Activated CD8-positive, alpha-beta memory T cell treated with anti-CD3 and anti-CD28 coated beads for 24 hours (primary cell): Measurements from ENCODE around the gene SKA2.
A peak's percentile ranks its signal among the peaks of the same experiment; 100 is the strongest.
"Not testable (repeated sequence)": the region's sequence is repeated elsewhere in the genome, so short reads cannot be mapped to it uniquely, and the experiment has no call there.

ENCODE experiments used
- DNase-seq: peaks from one replicate; pipeline ENCODE4 v3.0.0-alpha.2; 2020

SKA2 gene, protein sequence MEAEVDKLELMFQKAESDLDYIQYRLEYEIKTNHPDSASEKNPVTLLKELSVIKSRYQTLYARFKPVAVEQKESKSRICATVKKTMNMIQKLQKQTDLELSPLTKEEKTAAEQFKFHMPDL

DNA sequence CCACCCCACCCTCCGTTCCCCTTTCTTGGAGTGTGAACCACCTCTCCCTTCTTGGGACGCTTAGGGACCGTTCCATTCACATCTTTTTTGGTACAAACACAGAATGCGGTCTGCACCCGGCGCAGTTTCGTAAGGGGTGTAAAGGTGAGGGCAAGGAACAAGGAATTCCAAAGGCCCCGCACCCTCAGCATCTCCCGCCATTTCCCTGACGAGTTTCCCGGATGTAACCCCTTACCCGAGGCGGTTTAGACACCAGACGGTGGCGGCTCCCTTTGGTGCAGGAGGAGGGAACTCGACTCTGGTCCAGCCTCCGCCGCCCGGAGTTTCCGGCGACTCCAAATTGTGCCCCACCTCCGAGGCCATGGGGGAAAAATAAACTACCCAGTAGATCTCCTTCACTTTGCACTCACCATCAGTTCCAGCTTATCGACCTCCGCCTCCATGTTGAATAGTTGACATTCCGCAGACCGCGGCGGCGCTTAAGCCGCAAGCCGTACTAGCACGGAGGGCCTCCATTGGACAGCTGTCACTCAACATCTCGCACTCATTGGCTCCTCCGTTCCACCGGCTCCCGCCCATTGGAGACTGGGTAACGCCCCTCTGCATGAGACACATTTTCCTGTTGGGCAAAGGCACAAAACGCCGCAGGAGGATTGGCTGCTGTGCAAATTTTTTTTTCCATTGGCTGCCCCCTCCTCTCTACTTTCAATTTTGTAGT, at the start of gene SKA2:
Gene SKA2 (minus strand): TSS at position 466 of the 718 bp plus-strand sequence. CDS start 23 bp downstream, at position 443.
- peak; percentile 96 for DNase-seq

GRCh38 chr17:59202320-59202719, 47.3 kb upstream of the SKA2 start:
- no peak for DNase-seq

GRCh38 chr17:59199398-59199797, 44.4 kb upstream of the SKA2 start:
- DNase-seq = no peak

DNA sequence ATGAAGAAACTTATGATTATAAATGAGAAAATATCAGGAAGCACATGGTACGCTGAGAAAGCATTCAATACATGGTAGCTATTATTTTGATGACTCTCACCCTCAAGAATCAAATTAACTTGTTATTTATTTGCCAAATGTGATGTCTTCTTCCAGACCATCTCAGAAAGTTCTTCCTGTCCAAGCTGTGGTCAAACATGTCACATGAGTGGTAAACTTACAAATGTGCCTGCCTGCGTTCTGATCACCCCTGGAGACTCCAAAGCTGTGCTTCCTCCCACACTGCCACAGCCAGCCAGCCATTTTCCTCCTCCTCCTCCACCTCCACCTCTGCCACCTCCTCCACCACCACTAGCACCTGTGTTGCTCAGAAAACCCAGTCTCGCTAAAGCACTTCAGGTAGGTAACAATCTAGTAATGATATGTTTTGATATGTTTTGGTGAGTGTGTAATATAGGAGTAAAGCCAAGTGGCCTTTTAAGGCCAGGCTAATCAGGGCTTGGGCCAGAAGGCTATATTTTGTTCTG, 38.4 kb upstream of the SKA2 start:
- DNase-seq = no peak

DNA sequence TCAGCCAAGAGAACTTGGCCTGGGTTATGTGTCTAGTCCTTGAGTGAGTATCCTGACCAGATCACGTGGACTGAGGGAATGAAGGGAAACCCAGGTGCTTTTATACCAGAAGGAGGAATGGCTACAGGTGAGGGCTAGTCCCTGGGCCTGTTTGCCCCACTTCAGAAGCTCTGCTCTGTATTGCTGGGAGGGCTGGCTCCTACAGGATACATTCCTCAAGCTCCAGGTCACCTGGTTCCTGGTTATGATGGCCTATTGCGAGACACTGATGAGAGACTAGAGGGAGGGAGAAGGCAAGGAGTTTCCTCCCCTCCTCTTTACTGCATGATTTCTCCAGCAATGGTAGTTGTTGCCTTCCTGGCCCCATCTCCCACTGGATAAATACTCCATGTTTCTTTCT, 35.8 kb upstream of the SKA2 start:
- DNase-seq = no peak

- no peak for DNase-seq
Measured at GRCh38 chr17:59186850-59187249, 31.9 kb upstream of the SKA2 start.

DNA sequence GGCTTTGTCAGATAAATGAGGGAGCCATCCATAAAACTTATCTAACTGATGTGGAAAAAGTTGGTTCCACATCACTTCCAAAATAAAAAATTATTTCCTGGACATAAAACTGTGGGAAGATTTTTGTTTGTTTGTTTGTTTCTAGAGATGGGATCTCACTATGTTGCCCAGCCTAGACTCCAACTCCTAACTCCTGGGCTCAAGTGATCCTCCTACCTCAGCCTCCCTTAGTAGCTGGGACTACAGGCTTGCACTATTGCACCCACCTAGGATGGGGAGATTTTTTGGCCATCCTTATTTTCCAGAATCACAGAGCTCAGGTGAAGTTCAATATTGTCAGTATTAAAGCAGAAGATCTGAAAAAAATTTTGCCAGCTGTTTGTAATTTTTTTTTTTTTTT, 31.0 kb upstream of the SKA2 start:
- DNase-seq = no peak

DNA sequence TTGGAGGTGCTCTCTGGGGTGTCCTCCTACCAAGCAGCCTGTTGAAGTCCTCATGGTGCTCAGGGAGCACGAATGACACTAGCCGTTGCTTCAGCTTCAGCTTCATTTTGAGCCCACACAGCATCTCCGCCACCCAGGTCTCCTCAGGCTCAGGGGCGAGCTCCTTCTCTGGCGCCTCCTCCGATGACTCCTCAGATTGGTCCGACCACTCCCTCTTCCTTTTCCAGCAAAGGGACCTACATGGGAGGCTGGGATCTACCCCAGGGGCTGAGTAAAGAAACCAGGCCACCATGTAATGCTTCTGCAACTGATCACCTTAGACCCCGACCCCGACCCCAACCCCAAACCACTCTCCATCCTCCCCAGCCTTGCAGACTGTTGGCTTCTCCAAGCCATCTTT, 26.5 kb upstream of the SKA2 start:
- DNase-seq = no peak

DNA sequence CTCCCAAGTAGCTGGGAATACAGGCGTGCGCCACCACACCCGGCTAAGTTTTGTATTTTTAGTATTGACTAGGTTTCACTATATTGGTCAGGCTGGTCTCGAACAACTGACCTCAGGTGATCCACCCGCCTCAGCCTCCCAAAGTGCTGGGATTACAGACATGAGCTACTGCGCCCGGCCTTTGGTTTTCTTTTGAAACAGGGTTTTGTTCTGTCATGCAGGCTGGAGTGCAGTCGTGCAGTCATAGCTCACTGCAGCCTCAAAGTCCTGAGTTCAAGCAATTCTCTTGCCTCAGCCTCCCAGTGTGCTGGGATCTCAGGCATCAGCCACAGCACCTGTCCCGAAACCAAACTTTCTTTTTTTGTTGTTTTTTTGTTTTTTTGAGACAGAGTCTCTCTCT, 25.6 kb upstream of the SKA2 start:
- no peak for DNase-seq

- DNase-seq = not testable (repeated sequence)
Measured at GRCh38 chr17:59179601-59180000, 24.6 kb upstream of the SKA2 start.

GRCh38 chr17:59178266-59178985, 23.4 kb upstream of the SKA2 start:
- DNase-seq = no peak

DNA sequence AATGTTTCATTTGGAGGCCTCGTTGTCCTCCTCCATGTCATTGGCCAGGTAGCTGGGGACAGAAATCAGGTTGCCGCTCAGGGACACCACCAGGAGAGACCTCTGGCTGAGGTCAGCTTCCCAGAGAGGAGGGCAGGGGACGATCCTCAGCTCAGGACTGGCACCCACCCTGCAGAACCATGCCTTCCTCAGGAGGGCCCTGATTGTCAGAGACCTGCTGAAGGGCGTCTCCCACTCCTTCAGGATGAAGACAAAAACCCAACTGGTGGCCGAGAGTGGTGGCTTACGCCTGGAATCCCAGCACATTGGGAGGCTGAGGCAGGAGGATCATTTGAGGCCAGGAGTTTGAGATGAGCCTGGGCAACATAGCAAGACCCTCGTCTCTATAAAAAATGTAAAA, 20.1 kb upstream of the SKA2 start:
- DNase-seq = no peak

DNA sequence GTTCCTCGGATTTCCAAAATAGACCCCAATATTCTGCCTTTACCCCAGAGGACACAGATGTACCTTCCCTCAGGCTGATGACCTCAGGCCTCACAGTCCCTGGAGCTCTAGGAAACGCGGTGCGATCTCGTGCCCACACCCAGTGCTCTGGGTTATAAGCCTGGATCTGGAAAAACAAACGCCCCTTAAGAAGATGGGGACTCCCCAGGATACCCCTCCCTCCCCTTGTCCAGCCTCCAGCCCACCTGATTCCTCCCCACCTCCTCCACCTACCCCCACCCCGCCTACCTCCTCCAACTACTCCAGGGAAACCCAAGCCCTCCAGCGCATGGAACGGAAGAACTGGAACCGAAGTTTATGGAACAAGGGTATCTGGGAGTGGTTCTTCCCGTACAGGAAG, 19.7 kb upstream of the SKA2 start:
- no peak for DNase-seq

- DNase-seq = no peak
Measured at GRCh38 chr17:59172436-59173004, 17.5 kb upstream of the SKA2 start.

- DNase-seq = no peak
Measured at GRCh38 chr17:59167571-59168001, 12.6 kb upstream of the SKA2 start.

GRCh38 chr17:59165933-59166342, 11.0 kb upstream of the SKA2 start:
- peak; percentile 59 for DNase-seq

- DNase-seq = no peak
Measured at GRCh38 chr17:59161477-59161876, 6.5 kb upstream of the SKA2 start.

- peak; percentile 24 for DNase-seq
Measured at GRCh38 chr17:59160157-59161025, 5.4 kb upstream of the SKA2 start.

DNA sequence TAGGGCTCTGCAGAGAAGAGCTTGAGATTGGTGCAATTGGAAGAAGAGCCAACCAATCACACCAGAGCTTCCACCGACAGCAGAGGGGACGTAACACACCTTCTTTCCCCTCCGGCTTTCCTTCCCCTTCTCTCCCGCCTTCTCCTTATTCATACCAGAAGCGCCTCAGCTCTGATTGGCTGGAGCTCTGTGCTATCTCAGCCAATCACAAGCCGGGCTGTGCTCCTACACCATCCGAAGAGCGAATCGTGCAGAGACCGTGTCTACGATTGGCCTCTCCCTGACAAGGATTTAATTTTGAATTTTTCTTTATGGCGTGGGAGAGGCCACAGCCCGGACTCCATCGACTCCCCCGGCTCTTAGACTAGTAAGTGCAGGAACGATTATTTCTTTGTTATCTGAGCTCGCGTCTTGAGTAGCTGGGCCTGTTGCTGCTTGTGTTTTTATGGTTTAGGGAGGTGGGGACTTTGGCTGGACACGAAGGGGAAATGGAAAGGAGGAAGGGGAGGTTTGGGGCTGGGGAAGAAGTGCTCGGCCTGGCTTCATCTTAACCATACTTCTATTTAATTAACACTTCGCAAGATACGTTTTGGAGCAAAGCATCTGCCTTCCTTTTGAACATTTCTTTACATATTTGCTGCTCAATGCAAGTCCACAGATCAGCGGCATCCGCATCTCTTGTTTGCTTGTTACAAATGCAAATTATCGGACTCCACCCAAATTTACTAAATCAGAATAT, 622 bp upstream of the SKA2 start, which contains the start of gene PRR11:
Gene PRR11 (plus strand): TSS at position 308 of the 739 bp plus-strand sequence. CDS start 14,007 bp downstream, outside the sequence.
- peak; percentile 87 for DNase-seq

GRCh38 chr17:59154292-59154720, 680 bp downstream of the SKA2 start:
- no peak for DNase-seq

- DNase-seq = no peak
Measured at GRCh38 chr17:59152925-59153324, 2.1 kb downstream of the SKA2 start.

- no peak for DNase-seq
Measured at GRCh38 chr17:59151591-59151990, 3.4 kb downstream of the SKA2 start.
